CD14-positive monocyte (primary cell): ENCODE measurements around the gene SLC15A5. TPM values are rescaled to one million over a fixed set of nuclear protein-coding genes. Genes with fewer than 3 reads are reported as not detected.

Experiments
- DNase-seq, 3 donors: peaks; one replicate each; pipeline ENCODE4 v3.0.0-alpha.2; 2011 to 2022
- H2AFZ ChIP-seq: 2 replicates; pipeline ENCODE4 v1.6.0; 2012; ENCODE audit warnings: mild to moderate bottlenecking, low read depth, low read length, inconsistent platforms; ENCODE audit not compliant: insufficient read depth, poor library complexity, severe bottlenecking
- H3K27ac ChIP-seq, 2 donors: 1 replicate in 1 of 2; 2 replicates in 1 of 2; pipeline ENCODE4 v1.5.1; 2012 to 2013; ENCODE audit warnings: low read length in 2 of 2, control low read depth in 1 of 2, inconsistent platforms in 1 of 2, low read depth in 1 of 2, mild to moderate bottlenecking in 1 of 2
- H3K27me3 ChIP-seq, 2 donors: one replicate each; pipeline versions ENCODE4 v1.6.0 to v1.6.1; 2011 to 2013; ENCODE audit warnings: low read length in 2 of 2; ENCODE audit not compliant: control insufficient read depth in 2 of 2, insufficient read depth in 2 of 2
- H3K36me3 ChIP-seq, 2 donors: replicated peaks in 1 of 2; 1 replicate in 1 of 2; 2 replicates in 1 of 2; pipeline versions ENCODE4 v1.5.1 to v1.6.1; 2012 to 2013; ENCODE audit warnings: low read length in 2 of 2, control low read depth in 1 of 2, inconsistent platforms in 1 of 2, mild to moderate bottlenecking in 1 of 2; ENCODE audit not compliant: insufficient read depth in 2 of 2, control insufficient read depth in 1 of 2
- H3K4me1 ChIP-seq, 2 donors: 1 replicate in 1 of 2; 2 replicates in 1 of 2; pipeline versions ENCODE4 v1.5.1 to v1.6.1; 2012 to 2013; ENCODE audit warnings: low read length in 2 of 2, control low read depth in 1 of 2, inconsistent platforms in 1 of 2, mild to moderate bottlenecking in 1 of 2, moderate library complexity in 1 of 2; ENCODE audit not compliant: insufficient read depth in 2 of 2, control insufficient read depth in 1 of 2
- H3K4me2 ChIP-seq: replicated peaks from 2 replicates; pipeline ENCODE3; 2012; ENCODE audit warnings: low read length, moderate library complexity, mild to moderate bottlenecking; ENCODE audit not compliant: poor library complexity, severe bottlenecking; ENCODE audit errors: extremely low read depth
- H3K4me3 ChIP-seq, 3 experiments: fragments of 200-600 bp in 1 of 3; sonication (generic) in 1 of 3; replicated peaks in 1 of 3; 1 replicate in 2 of 3; 2 replicates in 1 of 3; pipeline ENCODE4 v1.5.1; 2011 to 2013; ENCODE audit warnings: low read length in 3 of 3, mild to moderate bottlenecking in 3 of 3, control low read depth in 2 of 3, low read depth in 2 of 3, inconsistent platforms in 1 of 3, moderate library complexity in 1 of 3
- H3K79me2 ChIP-seq: 2 replicates; pipeline ENCODE4 v1.6.0; 2012; ENCODE audit warnings: mild to moderate bottlenecking, control low read depth, inconsistent platforms, low read length, moderate library complexity; ENCODE audit not compliant: insufficient read depth
- H3K9ac ChIP-seq: 2 replicates; pipeline ENCODE4 v1.6.0; 2017; ENCODE audit warnings: low read length, mild to moderate bottlenecking; ENCODE audit not compliant: insufficient read depth, poor library complexity, severe bottlenecking
- H3K9me3 ChIP-seq, 2 donors: replicated peaks in 1 of 2; 1 replicate in 1 of 2; 2 replicates in 1 of 2; pipeline versions ENCODE4 v1.5.1 to v1.6.1; 2012 to 2013; ENCODE audit warnings: low read length in 2 of 2, control low read depth in 1 of 2; ENCODE audit not compliant: control insufficient read depth in 1 of 2, insufficient read depth in 1 of 2
- H4K20me1 ChIP-seq: 2 replicates; pipeline ENCODE4 v1.6.0; 2012; ENCODE audit warnings: mild to moderate bottlenecking, low read length, control low read depth, moderate library complexity; ENCODE audit not compliant: insufficient read depth
- H3K27ac Mint-ChIP-seq, 7 donors: one replicate each; pipeline ENCODE4 v1.8.0; 2020; ENCODE audit warnings: mild to moderate bottlenecking in 7 of 7, mixed read lengths in 7 of 7, moderate library complexity in 6 of 7, inconsistent platforms in 2 of 7
- H3K27me3 Mint-ChIP-seq, 3 donors: one replicate each; pipeline ENCODE4 v1.8.0; 2021 to 2022; ENCODE audit warnings: low read depth in 3 of 3, mild to moderate bottlenecking in 3 of 3, mixed read lengths in 3 of 3, moderate library complexity in 3 of 3, inconsistent platforms in 1 of 3
- H3K36me3 Mint-ChIP-seq, 2 donors: one replicate each; pipeline ENCODE4 v1.8.0; 2020; ENCODE audit warnings: mixed read lengths in 2 of 2, inconsistent platforms in 1 of 2, mild to moderate bottlenecking in 1 of 2
- H3K4me1 Mint-ChIP-seq: one replicate; pipeline ENCODE4 v1.8.0; 2020; ENCODE audit warnings: mild to moderate bottlenecking, mixed read lengths
- H3K4me3 Mint-ChIP-seq, 2 donors: one replicate each; pipeline ENCODE4 v1.8.0; 2020; ENCODE audit warnings: mild to moderate bottlenecking in 2 of 2, mixed read lengths in 2 of 2, moderate library complexity in 1 of 2
- H3K9me3 Mint-ChIP-seq, 7 donors: one replicate each; pipeline ENCODE4 v1.8.0; 2020 to 2022; ENCODE audit warnings: mixed read lengths in 7 of 7, mild to moderate bottlenecking in 6 of 7, moderate library complexity in 6 of 7, inconsistent platforms in 2 of 7
- WGBS: methylation state at CpG from one replicate; pipeline ENCODE4 v1.1.5; 2013; ENCODE audit warnings: missing lambda C conversion rate; ENCODE audit not compliant: insufficient coverage; 5-methylcytosine and 5-hydroxymethylcytosine counted together
- intact Hi-C, 2 donors: fragments of 100-400 bp; cut with micrococcal nuclease; formaldehyde crosslinking; loops; one replicate each; pipeline versions ENCODE4 v1.15.0 to v1.15.1; 2023
- polyA plus RNA-seq, 3 donors: library from polyadenylated mRNA; depleted of rRNA in 1 of 3; unstranded in 2 of 3; stranded (reverse) in 1 of 3; fragments of 300-500 nt in 2 of 3; fragments of >200 nt in 1 of 3; fragmentation: Illumina TruSeq in 2 of 3; gene quantifications; 1 replicate in 2 of 3; 2 replicates in 1 of 3; pipeline ENCODE4 v1.2.3, GENCODE V29; 2012 to 2021
- TF ChIP-seq, protein P1 (sequence below): fragments of 200-600 bp; IDR thresholded peaks from one replicate; pipeline ENCODE4 v1.8.0; 2022; ENCODE audit warnings: antibody characterized with exemption, mild to moderate bottlenecking

The SLC15A5 gene
- polyA plus RNA-seq, 3 donors: not detected

DNA sequence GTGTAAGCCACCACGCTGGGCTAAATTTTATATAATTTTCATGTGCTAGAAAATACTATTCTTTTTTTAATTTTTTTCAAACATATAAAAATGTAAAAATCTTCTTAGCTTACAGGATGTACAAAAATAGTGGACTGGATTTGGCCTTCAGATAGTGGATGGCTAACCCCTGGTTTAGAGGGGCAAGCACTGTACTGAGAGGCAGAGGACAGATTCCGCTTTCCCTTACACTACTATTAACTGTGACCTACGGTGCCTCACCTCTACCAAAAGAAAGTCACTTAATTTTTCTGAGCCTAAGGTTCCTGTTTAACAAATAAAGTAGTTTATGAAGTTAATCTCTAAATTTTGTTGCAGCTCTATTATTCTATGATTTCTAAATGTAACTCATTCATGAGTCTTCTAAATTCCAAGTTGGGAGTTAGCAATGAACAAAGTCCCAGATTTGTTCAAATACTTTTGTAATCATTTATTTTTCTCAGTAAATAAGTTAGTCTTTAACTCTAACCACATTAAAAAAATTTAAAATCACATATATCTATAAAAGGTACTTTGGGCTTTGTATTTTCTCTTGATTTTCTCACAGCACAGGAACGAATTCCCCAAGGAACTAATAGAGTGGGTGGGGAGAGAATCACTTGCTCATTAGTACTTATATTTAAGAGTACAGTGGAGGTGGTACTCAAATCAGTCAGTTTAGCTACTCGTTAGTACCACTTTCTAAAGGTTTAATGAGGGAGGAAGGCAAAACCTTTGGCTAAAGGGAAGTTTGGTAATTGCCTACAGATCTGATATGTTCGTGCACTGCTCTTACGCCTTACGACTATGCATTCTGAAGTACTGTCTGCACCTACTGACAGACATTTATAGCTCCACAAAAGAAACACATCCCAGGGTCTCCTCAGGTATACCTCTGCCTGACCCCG lies 33.7 kb downstream of the SLC15A5 start:
- TF ChIP-seq, protein P1, sequence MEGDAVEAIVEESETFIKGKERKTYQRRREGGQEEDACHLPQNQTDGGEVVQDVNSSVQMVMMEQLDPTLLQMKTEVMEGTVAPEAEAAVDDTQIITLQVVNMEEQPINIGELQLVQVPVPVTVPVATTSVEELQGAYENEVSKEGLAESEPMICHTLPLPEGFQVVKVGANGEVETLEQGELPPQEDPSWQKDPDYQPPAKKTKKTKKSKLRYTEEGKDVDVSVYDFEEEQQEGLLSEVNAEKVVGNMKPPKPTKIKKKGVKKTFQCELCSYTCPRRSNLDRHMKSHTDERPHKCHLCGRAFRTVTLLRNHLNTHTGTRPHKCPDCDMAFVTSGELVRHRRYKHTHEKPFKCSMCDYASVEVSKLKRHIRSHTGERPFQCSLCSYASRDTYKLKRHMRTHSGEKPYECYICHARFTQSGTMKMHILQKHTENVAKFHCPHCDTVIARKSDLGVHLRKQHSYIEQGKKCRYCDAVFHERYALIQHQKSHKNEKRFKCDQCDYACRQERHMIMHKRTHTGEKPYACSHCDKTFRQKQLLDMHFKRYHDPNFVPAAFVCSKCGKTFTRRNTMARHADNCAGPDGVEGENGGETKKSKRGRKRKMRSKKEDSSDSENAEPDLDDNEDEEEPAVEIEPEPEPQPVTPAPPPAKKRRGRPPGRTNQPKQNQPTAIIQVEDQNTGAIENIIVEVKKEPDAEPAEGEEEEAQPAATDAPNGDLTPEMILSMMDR: no peak
- H3K9me3 ChIP-seq: peaks cover 0 to 6% of the 10 kb centered on the region in 2 donors
- intact Hi-C loops: no loop called here
- Mint-ChIP-seq H3K27ac (no peak overlapping the region), H3K9me3 (peaks cover 0 to 9% (median 5%) of the 10 kb centered on the region in 7 donors), H3K27me3 (peaks cover 0 to 3% (median 2%) of the 10 kb centered on the region in 3 donors), H3K4me3 (no peak overlapping the region), H3K36me3 (no peaks in the 10 kb centered on the region), H3K4me1 (no peaks in the 10 kb centered on the region)
- WGBS: 93% methylated on average over 3 of the region's 9 CpGs
- H3K79me2 ChIP-seq: no peaks in the 10 kb centered on the region
- no peak overlapping the region for H3K4me2 ChIP-seq
- no peaks in the 10 kb centered on the region for H3K27me3 ChIP-seq
- no peaks in the 10 kb centered on the region for H3K4me1 ChIP-seq
- no peak overlapping the region for H3K9ac ChIP-seq
- no peak for DNase-seq
- H4K20me1 ChIP-seq: no peaks in the 10 kb centered on the region
- H3K27ac ChIP-seq: no peak overlapping the region
- no peaks in the 10 kb centered on the region for H3K36me3 ChIP-seq
- H2AFZ ChIP-seq: no peak overlapping the region
- H3K4me3 ChIP-seq: no peak overlapping the region

DNA sequence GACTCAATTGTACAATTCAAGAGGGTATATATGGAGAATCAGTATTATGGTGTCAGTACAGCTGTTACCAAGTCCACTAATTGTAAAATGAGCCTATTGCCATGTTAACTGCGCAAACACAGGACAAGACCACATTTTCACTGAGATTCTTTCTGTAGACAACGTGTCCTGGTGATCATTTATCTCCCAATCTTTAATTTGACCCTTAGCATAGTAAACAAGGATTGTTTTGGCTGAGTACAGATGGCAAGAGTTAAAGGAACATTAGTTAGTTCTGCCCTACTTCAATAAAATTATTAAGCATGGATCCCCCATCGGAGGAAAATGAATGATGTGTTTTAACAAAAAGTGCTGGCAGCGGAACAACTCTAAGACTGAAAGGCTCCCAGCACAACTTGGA lies 36.1 kb downstream of the SLC15A5 start:
- no peak overlapping the region for H3K27ac Mint-ChIP-seq
- Histone ChIP-seq H3K4me2 (no peak overlapping the region), H3K36me3 (no peaks in the 10 kb centered on the region), H3K27ac (no peak overlapping the region), H2AFZ (no peak overlapping the region), H3K27me3 (no peaks in the 10 kb centered on the region), H3K9ac (no peak overlapping the region), H3K9me3 (peaks cover 0 to 6% of the 10 kb centered on the region in 2 donors), H3K79me2 (no peaks in the 10 kb centered on the region), H4K20me1 (no peaks in the 10 kb centered on the region), H3K4me1 (no peaks in the 10 kb centered on the region), H3K4me3 (no peak overlapping the region)
- no peak overlapping the region for H3K4me3 Mint-ChIP-seq
- 80% methylated on average over 1 of the region's 4 CpGs for WGBS
- intact Hi-C loops: no loop called here
- DNase-seq: no peak
- TF ChIP-seq, protein P1: no peak
- H3K9me3 Mint-ChIP-seq: peaks cover 0 to 9% (median 3%) of the 10 kb centered on the region in 7 donors
- H3K4me1 Mint-ChIP-seq: no peaks in the 10 kb centered on the region
- H3K27me3 Mint-ChIP-seq: peaks cover 0 to 2% (median 0%) of the 10 kb centered on the region in 3 donors
- H3K36me3 Mint-ChIP-seq: no peaks in the 10 kb centered on the region
